ENCODE results near the gene NPC1L1.

DNA sequence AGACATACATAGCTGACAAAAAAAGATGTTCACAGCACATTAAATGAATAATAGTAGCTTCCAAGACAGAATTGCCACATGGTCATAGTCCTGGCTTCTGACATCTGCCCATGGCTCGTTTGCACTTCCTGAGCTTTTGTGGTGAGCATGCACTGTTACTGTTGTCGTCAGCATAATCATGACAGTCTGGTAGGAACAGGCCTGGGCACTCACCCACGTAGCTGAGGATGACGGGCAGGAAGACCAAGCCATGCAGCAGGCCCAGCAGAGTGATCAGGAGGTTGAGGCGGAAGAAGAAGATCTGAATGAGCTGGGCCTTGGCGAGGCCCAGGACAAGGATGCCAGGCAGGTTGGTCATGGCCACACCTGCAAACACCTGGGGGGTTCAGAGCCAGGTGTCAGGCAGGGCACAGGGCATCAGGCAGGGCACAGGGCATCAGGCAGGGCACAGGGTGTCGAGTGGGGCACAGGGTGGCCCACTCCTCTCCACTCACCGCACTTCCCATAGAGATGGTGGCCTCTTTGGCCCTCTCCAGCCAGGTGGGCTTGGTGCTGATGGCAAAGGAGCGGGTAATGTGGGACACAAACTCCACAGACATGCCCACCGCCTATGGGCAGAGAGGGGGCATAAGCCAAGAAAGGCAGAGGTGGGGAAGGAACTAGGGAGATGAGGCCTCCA, 25.4 kb downstream of the NPC1L1 start:
- TF ChIP-seq, protein P1, sequence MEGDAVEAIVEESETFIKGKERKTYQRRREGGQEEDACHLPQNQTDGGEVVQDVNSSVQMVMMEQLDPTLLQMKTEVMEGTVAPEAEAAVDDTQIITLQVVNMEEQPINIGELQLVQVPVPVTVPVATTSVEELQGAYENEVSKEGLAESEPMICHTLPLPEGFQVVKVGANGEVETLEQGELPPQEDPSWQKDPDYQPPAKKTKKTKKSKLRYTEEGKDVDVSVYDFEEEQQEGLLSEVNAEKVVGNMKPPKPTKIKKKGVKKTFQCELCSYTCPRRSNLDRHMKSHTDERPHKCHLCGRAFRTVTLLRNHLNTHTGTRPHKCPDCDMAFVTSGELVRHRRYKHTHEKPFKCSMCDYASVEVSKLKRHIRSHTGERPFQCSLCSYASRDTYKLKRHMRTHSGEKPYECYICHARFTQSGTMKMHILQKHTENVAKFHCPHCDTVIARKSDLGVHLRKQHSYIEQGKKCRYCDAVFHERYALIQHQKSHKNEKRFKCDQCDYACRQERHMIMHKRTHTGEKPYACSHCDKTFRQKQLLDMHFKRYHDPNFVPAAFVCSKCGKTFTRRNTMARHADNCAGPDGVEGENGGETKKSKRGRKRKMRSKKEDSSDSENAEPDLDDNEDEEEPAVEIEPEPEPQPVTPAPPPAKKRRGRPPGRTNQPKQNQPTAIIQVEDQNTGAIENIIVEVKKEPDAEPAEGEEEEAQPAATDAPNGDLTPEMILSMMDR (IDR thresholded peaks at IDR 0.05): no peak
- TF ChIP-seq POLR2A (IDR thresholded peaks at IDR 0.05): no peak
